GM12874 (cell line): ENCODE data around the gene ATP6V1G1.

Source experiments
- TF ChIP-seq, protein P1 (sequence below): IDR thresholded peaks from 2 replicates; pipeline ENCODE4 v1.5.1; 2011; ENCODE audit warnings: low read depth, mild to moderate bottlenecking, control low read depth, low read length, moderate library complexity; ENCODE audit not compliant: insufficient read depth

The ATP6V1G1 gene

DNA sequence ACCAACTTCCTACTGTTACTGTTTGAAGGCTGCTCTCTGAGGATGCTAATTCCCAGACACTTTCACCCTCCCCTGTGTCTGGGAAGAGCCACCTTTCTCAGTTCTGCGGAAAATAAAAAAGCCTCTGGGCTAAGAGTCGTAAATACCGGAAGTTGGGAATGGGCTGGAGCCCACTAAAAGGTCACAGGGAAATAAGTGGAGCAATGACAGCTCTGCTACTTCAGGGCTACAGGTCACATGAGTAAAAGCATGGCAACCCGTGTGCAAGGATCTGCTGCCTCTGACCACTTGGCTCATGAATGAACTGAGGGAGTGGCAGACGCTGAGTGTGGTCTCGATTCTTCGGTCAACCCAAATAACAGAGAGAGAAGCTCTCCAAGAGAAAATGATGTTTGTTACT is 25.8 kb upstream of the ATP6V1G1 start:
- TF ChIP-seq, protein P1, sequence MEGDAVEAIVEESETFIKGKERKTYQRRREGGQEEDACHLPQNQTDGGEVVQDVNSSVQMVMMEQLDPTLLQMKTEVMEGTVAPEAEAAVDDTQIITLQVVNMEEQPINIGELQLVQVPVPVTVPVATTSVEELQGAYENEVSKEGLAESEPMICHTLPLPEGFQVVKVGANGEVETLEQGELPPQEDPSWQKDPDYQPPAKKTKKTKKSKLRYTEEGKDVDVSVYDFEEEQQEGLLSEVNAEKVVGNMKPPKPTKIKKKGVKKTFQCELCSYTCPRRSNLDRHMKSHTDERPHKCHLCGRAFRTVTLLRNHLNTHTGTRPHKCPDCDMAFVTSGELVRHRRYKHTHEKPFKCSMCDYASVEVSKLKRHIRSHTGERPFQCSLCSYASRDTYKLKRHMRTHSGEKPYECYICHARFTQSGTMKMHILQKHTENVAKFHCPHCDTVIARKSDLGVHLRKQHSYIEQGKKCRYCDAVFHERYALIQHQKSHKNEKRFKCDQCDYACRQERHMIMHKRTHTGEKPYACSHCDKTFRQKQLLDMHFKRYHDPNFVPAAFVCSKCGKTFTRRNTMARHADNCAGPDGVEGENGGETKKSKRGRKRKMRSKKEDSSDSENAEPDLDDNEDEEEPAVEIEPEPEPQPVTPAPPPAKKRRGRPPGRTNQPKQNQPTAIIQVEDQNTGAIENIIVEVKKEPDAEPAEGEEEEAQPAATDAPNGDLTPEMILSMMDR = no peak

- TF ChIP-seq, protein P1 = no peak
Measured at GRCh38 chr9:114565204-114565603, 22.4 kb upstream of the ATP6V1G1 start.

- TF ChIP-seq, protein P1 = no peak
Measured at GRCh38 chr9:114570742-114571141, 16.8 kb upstream of the ATP6V1G1 start.

- TF ChIP-seq, protein P1 = no peak
Measured at GRCh38 chr9:114571391-114571790, 16.2 kb upstream of the ATP6V1G1 start.

GRCh38 chr9:114572199-114572598 is 15.4 kb upstream of the ATP6V1G1 start:
- TF ChIP-seq, protein P1 = no peak

DNA sequence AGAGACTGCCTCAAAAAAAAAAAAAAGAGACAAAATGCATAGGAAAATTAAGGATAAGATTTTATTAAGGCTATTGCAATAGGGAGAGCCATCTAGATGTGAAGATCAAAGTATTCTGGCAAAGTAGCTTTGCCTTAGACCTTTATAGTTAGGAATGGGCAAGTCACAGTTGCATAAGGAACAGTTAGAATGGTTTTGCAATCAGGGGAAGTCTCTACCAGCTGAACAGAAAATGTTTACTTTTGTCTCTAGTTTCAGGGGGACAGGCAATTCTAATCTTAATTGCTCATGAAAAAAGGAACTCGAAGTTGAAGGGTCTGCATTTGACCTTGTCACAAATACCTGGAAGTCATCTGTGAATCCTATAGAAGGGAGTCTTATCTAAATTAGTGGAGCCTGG is 13.1 kb upstream of the ATP6V1G1 start:
- TF ChIP-seq, protein P1 = no peak

DNA sequence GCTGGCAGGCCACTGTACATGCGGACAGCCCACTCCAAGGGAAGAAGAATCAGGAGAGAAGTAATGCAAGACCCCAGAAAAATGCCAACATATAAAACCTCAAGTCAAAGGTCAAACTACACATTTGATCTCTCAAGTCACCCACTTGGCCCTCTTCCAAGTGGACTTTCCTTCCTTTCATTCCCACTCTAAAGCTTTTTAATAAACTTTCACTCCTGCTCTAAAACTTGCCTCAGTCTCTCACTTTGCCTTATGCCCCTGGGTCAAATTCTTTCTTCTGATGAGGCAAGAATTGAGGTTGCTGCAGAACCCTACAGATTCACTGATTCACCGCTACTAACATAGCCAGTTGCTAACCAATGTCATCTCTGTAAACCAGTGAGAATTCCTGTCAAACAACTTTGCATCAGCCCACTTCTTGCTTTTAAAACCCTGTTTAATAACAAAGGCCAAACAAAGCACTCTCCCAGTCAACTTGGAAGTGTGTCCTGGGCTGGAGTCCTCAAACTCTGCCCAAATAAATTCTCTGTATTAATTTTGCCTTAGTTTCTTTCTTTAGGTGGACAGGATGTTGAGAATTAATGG is 6.9 kb upstream of the ATP6V1G1 start:
- TF ChIP-seq, protein P1 = no peak
